GM18505 (cell line): ENCODE measurements around the gene UPK3B.
"Not testable (repeated sequence)": the region's sequence is repeated elsewhere in the genome, so short reads cannot be mapped to it uniquely, and the experiment has no call there.

Experiments
- ATAC-seq: cut with Tn5 transposase; IDR thresholded peaks from one replicate; pipeline ENCODE4 v1.9.1; 2021; ENCODE audit not compliant: unreplicated experiment
- POLR2A ChIP-seq: IDR thresholded peaks from 4 replicates; pipeline ENCODE4 v1.6.1; 2011; ENCODE audit warnings: borderline replicate concordance; ENCODE audit not compliant: insufficient read depth, insufficient read length; ENCODE audit errors: extremely low read depth

The UPK3B gene

GRCh38 chr7:76507723-76508406, 2.5 kb upstream of the UPK3B start:
- ATAC-seq = no peak
- TF ChIP-seq POLR2A = no peak

GRCh38 chr7:76511200-76511910, 1.0 kb downstream of the UPK3B start:
- ATAC-seq = not testable (repeated sequence)

- ATAC-seq = not testable (repeated sequence)
These were observed 1.8 kb downstream of the UPK3B start for GRCh38 chr7:76511911-76512885.

GRCh38 chr7:76512941-76513816, 2.8 kb downstream of the UPK3B start:
- ATAC-seq = no peak
- TF ChIP-seq POLR2A = no peak

- ATAC-seq = no peak
- no peak for TF ChIP-seq POLR2A
These were observed 3.8 kb downstream of the UPK3B start for GRCh38 chr7:76513817-76514799.

- no peak for TF ChIP-seq POLR2A
- ATAC-seq = no peak
These were observed 4.8 kb downstream of the UPK3B start for GRCh38 chr7:76514926-76515771.

- no peak for TF ChIP-seq POLR2A
- no peak for ATAC-seq
These were observed 5.7 kb downstream of the UPK3B start for GRCh38 chr7:76515999-76516443.

GRCh38 chr7:76516932-76517331, 6.6 kb downstream of the UPK3B start:
- ATAC-seq = not testable (repeated sequence)

- not testable (repeated sequence) for ATAC-seq
These were observed 15.8 kb downstream of the UPK3B start for GRCh38 chr7:76526183-76526582.

GRCh38 chr7:76531643-76532042, 21.3 kb downstream of the UPK3B start:
- not testable (repeated sequence) for ATAC-seq

- ATAC-seq = not testable (repeated sequence)
These were observed 32.8 kb downstream of the UPK3B start, which contains the start of gene SPDYE16 for GRCh38 chr7:76543197-76543596. TSS of gene SPDYE16 (minus strand) at chr7:76543297. CDS start at chr7:76541459, 1,838 bp downstream.
